HEK293 (cell line): ENCODE data around the gene PATE3.

Experiments used
- KLF7 ChIP-seq: fragments of 450-650 bp; formaldehyde crosslinking; IDR thresholded peaks from 2 replicates; pipeline ENCODE4 v1.5.1; 2016; ENCODE audit warnings: missing biosample characterization, missing genetic modification characterization, borderline replicate concordance
- TCF7L2 ChIP-seq: IDR thresholded peaks from 2 replicates; pipeline ENCODE4 v1.6.1; 2011; ENCODE audit warnings: low read depth, mild to moderate bottlenecking, inconsistent platforms, low read length, moderate library complexity, borderline replicate concordance
- ZNF274 ChIP-seq, 2 experiments: fragments of 200-500 bp in 1 of 2; fragments of 450-650 bp in 1 of 2; sonication (Bioruptor generic) in 1 of 2; formaldehyde crosslinking in 1 of 2; IDR thresholded peaks; 2 replicates each; pipeline versions ENCODE4 v1.5.1 to v1.6.1; 2014 to 2016; ENCODE audit warnings: borderline replicate concordance in 1 of 2, inconsistent platforms in 1 of 2, low read length in 1 of 2, missing biosample characterization in 1 of 2, missing genetic modification characterization in 1 of 2
- ZNF664 ChIP-seq: fragments of 450-650 bp; formaldehyde crosslinking; IDR thresholded peaks from 2 replicates; pipeline ENCODE4 v1.5.1; 2016; ENCODE audit warnings: missing biosample characterization, missing genetic modification characterization
- ZNF776 ChIP-seq: fragments of 450-650 bp; formaldehyde crosslinking; IDR thresholded peaks from 2 replicates; pipeline ENCODE4 v1.5.0; 2017; ENCODE audit warnings: missing biosample characterization, missing genetic modification characterization, borderline replicate concordance
- TF ChIP-seq, protein P1 (sequence below): fragments of 450-650 bp; formaldehyde crosslinking; IDR thresholded peaks from 2 replicates; pipeline ENCODE4 v1.5.1; 2016; ENCODE audit warnings: missing biosample characterization, missing genetic modification characterization
- TF ChIP-seq, protein P2 (sequence below): sonication (generic); formaldehyde crosslinking; IDR thresholded peaks from 2 replicates; pipeline ENCODE4 v1.8.1; 2022; ENCODE audit warnings: mild to moderate bottlenecking, moderate library complexity, missing genetic modification reagents

GRCh38 chr11:125770583-125770982 is 17.3 kb upstream of the PATE3 start:
- TF ChIP-seq KLF7 (tag by site-specific recombination) (no peak), ZNF274 (IDR thresholded peaks at IDR 0.05; ENCODE audit: low read length) (no peak), ZNF274 (tag by site-specific recombination; IDR thresholded peaks at IDR 0.05; ENCODE audit: borderline replicate concordance) (no peak), ZNF776 (no peak), TCF7L2 (no peak), ZNF664 (tag by site-specific recombination) (no peak)
- TF ChIP-seq, protein P1, sequence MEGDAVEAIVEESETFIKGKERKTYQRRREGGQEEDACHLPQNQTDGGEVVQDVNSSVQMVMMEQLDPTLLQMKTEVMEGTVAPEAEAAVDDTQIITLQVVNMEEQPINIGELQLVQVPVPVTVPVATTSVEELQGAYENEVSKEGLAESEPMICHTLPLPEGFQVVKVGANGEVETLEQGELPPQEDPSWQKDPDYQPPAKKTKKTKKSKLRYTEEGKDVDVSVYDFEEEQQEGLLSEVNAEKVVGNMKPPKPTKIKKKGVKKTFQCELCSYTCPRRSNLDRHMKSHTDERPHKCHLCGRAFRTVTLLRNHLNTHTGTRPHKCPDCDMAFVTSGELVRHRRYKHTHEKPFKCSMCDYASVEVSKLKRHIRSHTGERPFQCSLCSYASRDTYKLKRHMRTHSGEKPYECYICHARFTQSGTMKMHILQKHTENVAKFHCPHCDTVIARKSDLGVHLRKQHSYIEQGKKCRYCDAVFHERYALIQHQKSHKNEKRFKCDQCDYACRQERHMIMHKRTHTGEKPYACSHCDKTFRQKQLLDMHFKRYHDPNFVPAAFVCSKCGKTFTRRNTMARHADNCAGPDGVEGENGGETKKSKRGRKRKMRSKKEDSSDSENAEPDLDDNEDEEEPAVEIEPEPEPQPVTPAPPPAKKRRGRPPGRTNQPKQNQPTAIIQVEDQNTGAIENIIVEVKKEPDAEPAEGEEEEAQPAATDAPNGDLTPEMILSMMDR (tag by site-specific recombination), result no peak
- TF ChIP-seq, protein P2, sequence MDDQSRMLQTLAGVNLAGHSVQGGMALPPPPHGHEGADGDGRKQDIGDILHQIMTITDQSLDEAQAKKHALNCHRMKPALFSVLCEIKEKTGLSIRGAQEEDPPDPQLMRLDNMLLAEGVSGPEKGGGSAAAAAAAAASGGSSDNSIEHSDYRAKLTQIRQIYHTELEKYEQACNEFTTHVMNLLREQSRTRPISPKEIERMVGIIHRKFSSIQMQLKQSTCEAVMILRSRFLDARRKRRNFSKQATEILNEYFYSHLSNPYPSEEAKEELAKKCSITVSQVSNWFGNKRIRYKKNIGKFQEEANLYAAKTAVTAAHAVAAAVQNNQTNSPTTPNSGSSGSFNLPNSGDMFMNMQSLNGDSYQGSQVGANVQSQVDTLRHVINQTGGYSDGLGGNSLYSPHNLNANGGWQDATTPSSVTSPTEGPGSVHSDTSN (CRISPR knock-in tag), result no peak
